CD8-positive, alpha-beta memory T cell (primary cell): ENCODE data around the gene INSIG1. TPM values are rescaled to one million over a fixed set of nuclear protein-coding genes. Genes with fewer than 3 reads are reported as not detected.

Source experiments
- CTCF ChIA-PET: fragments of 350-600 bp; sonication (Branson Sonifier 250); formaldehyde crosslinking; loops from one replicate; lab custom pipeline; 2021; ENCODE audit warnings: antibody characterized with exemption; lab: Charles Lee
- POLR2A ChIA-PET: fragments of 350-600 bp; sonication (Branson Sonifier 250); formaldehyde crosslinking; loops from one replicate; lab custom pipeline; 2021; ENCODE audit warnings: antibody characterized with exemption; lab: Charles Lee
- DNase-seq, 5 donors: peaks; one replicate each; pipeline versions ENCODE4 v3.0.0 to v3.0.0-alpha.2; 2020 to 2022; ENCODE audit warnings: mixed read lengths in 1 of 5
- H3K27ac ChIP-seq: one replicate; pipeline ENCODE4 v1.7.0; 2013; ENCODE audit warnings: low read depth, mild to moderate bottlenecking, low read length, moderate library complexity
- H3K27me3 ChIP-seq: 2 replicates; pipeline ENCODE4 v1.7.0; 2013; ENCODE audit warnings: low read length, mild to moderate bottlenecking; ENCODE audit not compliant: insufficient read depth, poor library complexity, severe bottlenecking
- H3K36me3 ChIP-seq: 2 replicates; pipeline ENCODE4 v1.7.0; 2013; ENCODE audit warnings: mild to moderate bottlenecking, low read length, moderate library complexity; ENCODE audit not compliant: insufficient read depth
- H3K4me1 ChIP-seq: 2 replicates; pipeline ENCODE4 v1.7.0; 2013; ENCODE audit warnings: mild to moderate bottlenecking, low read length, moderate library complexity; ENCODE audit not compliant: insufficient read depth
- H3K4me3 ChIP-seq: 2 replicates; pipeline ENCODE4 v1.7.0; 2013; ENCODE audit warnings: mild to moderate bottlenecking, low read length
- H3K9me3 ChIP-seq: 2 replicates; pipeline ENCODE4 v1.7.0; 2013; ENCODE audit warnings: mild to moderate bottlenecking, low read length
- H3K27ac Mint-ChIP-seq, 8 donors: one replicate each; pipeline ENCODE4 v1.8.0; 2020 to 2021; ENCODE audit warnings: mixed read lengths in 8 of 8, mild to moderate bottlenecking in 6 of 8, inconsistent platforms in 3 of 8, moderate library complexity in 3 of 8
- H3K27me3 Mint-ChIP-seq, 2 donors: one replicate each; pipeline ENCODE4 v1.8.0; 2020 to 2021; ENCODE audit warnings: mixed read lengths in 2 of 2, mild to moderate bottlenecking in 1 of 2, moderate library complexity in 1 of 2
- H3K36me3 Mint-ChIP-seq, 3 donors: one replicate each; pipeline ENCODE4 v1.8.0; 2020 to 2021; ENCODE audit warnings: mixed read lengths in 3 of 3, inconsistent platforms in 1 of 3, mild to moderate bottlenecking in 1 of 3
- H3K4me1 Mint-ChIP-seq, 3 donors: one replicate each; pipeline ENCODE4 v1.8.0; 2020 to 2021; ENCODE audit warnings: mixed read lengths in 3 of 3, inconsistent platforms in 1 of 3, mild to moderate bottlenecking in 1 of 3
- H3K4me3 Mint-ChIP-seq, 7 donors: one replicate each; pipeline ENCODE4 v1.8.0; 2020 to 2021; ENCODE audit warnings: mixed read lengths in 7 of 7, mild to moderate bottlenecking in 6 of 7, moderate library complexity in 4 of 7, inconsistent platforms in 2 of 7
- H3K9me3 Mint-ChIP-seq, 5 donors: one replicate each; pipeline ENCODE4 v1.8.0; 2020 to 2022; ENCODE audit warnings: mixed read lengths in 5 of 5, mild to moderate bottlenecking in 3 of 5, moderate library complexity in 2 of 5, inconsistent platforms in 1 of 5
- polyA plus RNA-seq: library from polyadenylated mRNA; unstranded; fragments of 300-500 nt; fragmentation: Illumina TruSeq; gene quantifications from one replicate; pipeline ENCODE4 v1.2.3, GENCODE V29; 2021
- total RNA-seq, 2 experiments: library from RNA; stranded (reverse); gene quantifications; one replicate each; pipeline ENCODE4 v1.2.3, GENCODE V29; 2021

Gene INSIG1
- total and polyA plus RNA-seq, 3 experiments from 2014 or later = 25.0 to 29.5 (median 27.3) TPM

DNA sequence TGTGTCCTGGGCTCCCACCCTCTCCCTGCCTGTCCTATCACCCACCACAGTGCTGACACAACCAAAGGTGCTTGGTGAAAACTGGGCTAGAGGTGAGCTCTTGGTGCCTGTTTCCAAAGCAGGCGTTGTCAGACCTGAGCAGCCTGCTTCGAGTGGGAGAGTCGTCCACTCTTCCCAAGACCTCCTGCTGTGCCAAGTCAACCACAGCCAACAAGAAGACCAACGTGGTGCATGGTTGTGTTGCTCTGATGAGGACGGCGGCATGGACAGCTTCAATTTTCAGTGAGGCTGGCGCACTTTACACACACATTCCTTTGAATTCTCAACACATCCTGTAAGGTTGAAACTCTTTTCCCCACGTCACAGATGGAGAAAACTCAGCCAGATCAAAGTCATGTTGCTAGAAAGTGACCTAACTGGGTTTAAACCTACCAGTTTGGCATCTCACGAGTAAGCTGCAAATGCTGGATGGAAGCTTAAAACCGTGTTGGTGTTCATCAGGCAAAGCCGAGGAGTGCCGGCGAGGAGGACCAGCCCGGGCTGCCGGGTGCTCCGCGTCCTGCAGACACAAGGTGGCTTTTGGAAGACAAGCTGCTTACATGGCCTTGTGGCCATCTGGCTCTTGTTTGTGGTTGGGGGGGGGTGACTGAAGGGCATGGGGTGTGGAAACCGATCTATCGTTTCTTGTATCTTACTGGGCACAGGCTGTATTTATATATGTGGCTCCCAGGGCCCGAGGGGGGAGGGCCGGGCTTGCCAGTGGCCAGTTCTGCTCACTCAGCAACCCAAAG is 39.3 kb downstream of the INSIG1 start:
- Histone ChIP-seq H3K4me1 (peaks cover 13% of the 10 kb centered on the region), H3K27me3 (peaks cover 12% of the 10 kb centered on the region), H3K27ac (no peak overlapping the region), H3K36me3 (no peaks in the 10 kb centered on the region), H3K9me3 (no peaks in the 10 kb centered on the region), H3K4me3 (no peak overlapping the region)
- peaks cover 3 to 8% of the 10 kb centered on the region in 2 donors for H3K27me3 Mint-ChIP-seq
- CTCF ChIA-PET = interaction anchor here (0.6 to 1.2 kb wide), 3 partner anchors 8 to 409 kb away, joined by 3 to 7 read pairs (median 3); no protein-coding TSS in a partner anchor
- no peak for DNase-seq
- H3K27ac Mint-ChIP-seq = no peak overlapping the region
- no peaks in the 10 kb centered on the region for H3K36me3 Mint-ChIP-seq
- H3K4me1 Mint-ChIP-seq = peaks cover 8 to 22% (median 9%) of the 10 kb centered on the region in 3 donors
- H3K9me3 Mint-ChIP-seq = no peaks in the 10 kb centered on the region
- H3K4me3 Mint-ChIP-seq = peak overlapping the region in 1 of 7 donors; percentile 14
- POLR2A ChIA-PET = no interaction called here

DNA sequence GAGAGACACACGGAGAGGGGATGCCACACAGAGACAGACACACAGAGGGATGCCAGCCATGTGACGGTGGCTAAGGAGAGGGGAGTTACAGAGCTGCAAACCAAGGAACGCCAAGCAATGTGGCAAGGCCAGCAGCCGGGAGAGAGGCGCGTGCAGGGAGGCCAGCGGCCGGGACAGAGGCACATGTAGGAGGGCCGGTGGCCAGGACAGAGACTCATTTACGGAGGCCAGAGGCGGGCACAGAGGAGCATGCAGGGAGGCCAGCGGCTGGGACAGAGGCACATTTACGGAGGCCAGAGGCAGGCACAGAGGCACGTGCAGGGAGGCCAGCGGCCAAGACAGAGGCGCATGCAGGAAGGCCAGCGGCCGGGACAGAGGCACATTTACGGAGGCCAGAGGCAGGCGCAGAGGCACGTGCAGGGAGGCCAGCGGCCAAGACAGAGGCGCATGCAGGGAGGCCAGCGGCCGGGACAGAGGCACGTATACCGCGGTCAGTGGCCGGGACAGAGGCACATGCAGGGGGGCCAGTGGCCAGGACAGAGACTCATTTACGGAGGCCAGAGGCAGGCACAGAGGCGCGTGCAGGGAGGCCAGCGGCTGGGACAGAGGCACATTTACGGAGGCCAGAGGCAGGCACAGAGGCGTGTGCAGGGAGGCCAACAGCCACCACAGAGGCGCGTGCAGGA is 40.4 kb downstream of the INSIG1 start:
- H3K27me3 ChIP-seq = peaks cover 12% of the 10 kb centered on the region
- no peaks in the 10 kb centered on the region for H3K36me3 ChIP-seq
- Mint-ChIP-seq H3K9me3 (no peaks in the 10 kb centered on the region), H3K4me1 (peaks cover 8 to 22% (median 9%) of the 10 kb centered on the region in 3 donors), H3K36me3 (no peaks in the 10 kb centered on the region), H3K4me3 (peak overlapping the region in 5 of 7 donors; percentile 16 to 93 (median 69)), H3K27me3 (peaks cover 3 to 8% of the 10 kb centered on the region in 2 donors), H3K27ac (peak overlapping the region in 1 of 8 donors; percentile 6)
- no peak for DNase-seq
- ChIA-PET CTCF (no interaction called here), POLR2A (no interaction called here)
- H3K9me3 ChIP-seq = no peaks in the 10 kb centered on the region
- no peak overlapping the region for H3K27ac ChIP-seq
- H3K4me3 ChIP-seq = no peak overlapping the region
- peaks cover 13% of the 10 kb centered on the region for H3K4me1 ChIP-seq

DNA sequence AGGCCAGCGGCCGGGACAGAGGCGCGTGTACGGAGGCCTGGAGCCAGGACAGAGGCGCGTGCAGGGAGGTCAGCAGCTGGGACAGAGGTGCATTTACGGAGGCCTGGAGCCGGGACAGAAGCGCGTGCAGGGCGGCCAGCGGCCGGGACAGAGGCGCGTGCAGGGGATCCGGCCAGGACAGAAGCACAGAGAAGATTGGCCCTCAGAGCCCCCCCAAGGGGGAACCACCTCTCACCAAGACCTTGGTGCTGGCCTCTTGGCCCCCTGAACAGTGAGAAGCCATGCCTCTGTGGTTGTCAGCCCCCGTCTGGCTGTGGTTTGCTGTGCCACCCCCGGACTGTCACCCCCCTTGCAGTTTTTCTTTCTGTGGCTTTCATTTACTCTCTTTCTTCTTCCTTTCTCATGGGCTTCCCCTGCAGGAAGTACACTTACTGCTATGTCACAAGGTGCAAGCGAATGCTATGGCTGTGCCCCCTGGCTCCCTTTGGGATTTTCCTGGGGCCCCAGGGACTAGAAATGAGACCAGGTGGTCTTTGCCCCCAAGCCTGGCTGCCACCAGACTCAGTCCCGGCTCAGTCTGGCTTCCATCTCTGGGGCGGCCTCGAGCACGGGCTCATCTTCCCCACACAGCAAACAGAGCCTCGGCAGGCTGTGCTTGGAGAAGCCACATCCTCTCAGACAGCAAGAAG is 41.1 kb downstream of the INSIG1 start:
- Histone ChIP-seq H3K27ac (no peak overlapping the region), H3K27me3 (peaks cover 12% of the 10 kb centered on the region), H3K9me3 (no peaks in the 10 kb centered on the region), H3K4me3 (peak overlapping the region; percentile 49), H3K36me3 (no peaks in the 10 kb centered on the region), H3K4me1 (peaks cover 13% of the 10 kb centered on the region)
- H3K36me3 Mint-ChIP-seq = no peaks in the 10 kb centered on the region
- H3K4me1 Mint-ChIP-seq = peaks cover 8 to 22% (median 9%) of the 10 kb centered on the region in 3 donors
- peak overlapping the region; percentile 37 to 93 (median 69) for H3K4me3 Mint-ChIP-seq
- H3K27ac Mint-ChIP-seq = peak overlapping the region; percentile 7 to 91 (median 46)
- H3K27me3 Mint-ChIP-seq = peaks cover 3 to 8% of the 10 kb centered on the region in 2 donors
- CTCF ChIA-PET = no interaction called here
- H3K9me3 Mint-ChIP-seq = no peaks in the 10 kb centered on the region
- POLR2A ChIA-PET = no interaction called here
- DNase-seq = peak; percentile 9 to 65 (median 48)

DNA sequence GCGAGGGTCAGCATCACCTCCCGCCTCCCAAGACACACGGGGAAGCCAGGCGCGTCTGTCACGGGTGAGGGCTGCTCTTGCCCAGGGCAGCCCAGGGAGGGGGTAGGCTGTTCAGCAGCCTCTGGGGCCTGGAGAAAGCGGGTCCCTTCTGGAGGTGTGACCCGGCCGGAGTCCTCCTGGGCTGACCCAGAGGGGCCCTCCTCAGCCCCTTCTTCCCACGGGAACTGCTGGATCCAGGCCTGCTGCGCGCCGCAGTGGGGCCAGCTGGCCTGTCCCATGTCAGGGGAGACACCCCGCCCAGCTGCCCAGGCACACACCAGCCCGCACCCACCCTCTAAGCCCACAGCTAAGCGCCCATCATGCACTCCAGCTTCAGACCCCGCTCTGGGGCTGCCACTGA is 41.8 kb downstream of the INSIG1 start:
- H3K9me3 Mint-ChIP-seq = no peaks in the 10 kb centered on the region
- H3K27me3 Mint-ChIP-seq = peaks cover 3 to 8% of the 10 kb centered on the region in 2 donors
- no peaks in the 10 kb centered on the region for H3K9me3 ChIP-seq
- H3K27ac ChIP-seq = no peak overlapping the region
- peak overlapping the region; percentile 49 for H3K4me3 ChIP-seq
- H3K36me3 ChIP-seq = no peaks in the 10 kb centered on the region
- peaks cover 12% of the 10 kb centered on the region for H3K27me3 ChIP-seq
- POLR2A ChIA-PET = no interaction called here
- H3K4me1 ChIP-seq = peaks cover 13% of the 10 kb centered on the region
- DNase-seq = no peak
- peak overlapping the region in 6 of 7 donors; percentile 37 to 93 (median 72) for H3K4me3 Mint-ChIP-seq
- H3K27ac Mint-ChIP-seq = peak overlapping the region in 2 of 8 donors; percentile 7 to 91
- H3K4me1 Mint-ChIP-seq = peaks cover 8 to 22% (median 9%) of the 10 kb centered on the region in 3 donors
- H3K36me3 Mint-ChIP-seq = no peaks in the 10 kb centered on the region
- CTCF ChIA-PET = interaction anchor here (1.0 kb wide), 1 partner anchor 412 kb away, joined by 3 read pairs; no protein-coding TSS in a partner anchor

DNA sequence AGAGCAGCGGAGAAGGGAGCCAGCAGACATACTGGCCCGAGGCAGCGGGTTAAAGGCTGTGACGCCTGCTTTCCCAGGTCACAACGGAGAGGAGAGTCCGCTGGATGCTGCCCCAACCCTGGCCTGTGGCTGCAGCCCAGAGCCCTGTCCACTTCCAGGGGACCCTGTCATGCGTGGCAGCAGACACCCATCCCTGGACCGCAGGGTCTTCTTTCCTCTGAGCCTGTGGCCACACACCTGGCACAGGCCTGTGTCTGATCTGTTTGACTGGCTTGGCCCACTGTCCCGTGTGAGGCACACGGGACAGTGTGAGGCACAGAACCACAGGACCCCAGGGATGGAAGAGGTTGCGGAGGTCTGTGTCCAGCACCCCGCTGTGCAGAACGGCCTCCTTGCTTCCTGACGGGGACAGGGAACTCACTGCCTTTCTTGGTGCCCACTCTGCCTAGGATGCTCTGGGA is 42.4 kb downstream of the INSIG1 start:
- Histone ChIP-seq H3K9me3 (no peaks in the 10 kb centered on the region), H3K36me3 (no peaks in the 10 kb centered on the region), H3K4me3 (no peak overlapping the region), H3K27ac (no peak overlapping the region), H3K27me3 (peaks cover 7% of the 10 kb centered on the region), H3K4me1 (peaks cover 16% of the 10 kb centered on the region)
- Mint-ChIP-seq H3K27me3 (peaks cover 5 to 10% of the 10 kb centered on the region in 2 donors), H3K4me3 (no peak overlapping the region), H3K27ac (no peak overlapping the region), H3K9me3 (no peaks in the 10 kb centered on the region), H3K36me3 (no peaks in the 10 kb centered on the region), H3K4me1 (peaks cover 11 to 25% (median 11%) of the 10 kb centered on the region in 3 donors)
- ChIA-PET CTCF (interaction anchor here (1.0 kb wide), 1 partner anchor 413 kb away, joined by 3 read pairs; no protein-coding TSS in a partner anchor), POLR2A (no interaction called here)
- no peak for DNase-seq

DNA sequence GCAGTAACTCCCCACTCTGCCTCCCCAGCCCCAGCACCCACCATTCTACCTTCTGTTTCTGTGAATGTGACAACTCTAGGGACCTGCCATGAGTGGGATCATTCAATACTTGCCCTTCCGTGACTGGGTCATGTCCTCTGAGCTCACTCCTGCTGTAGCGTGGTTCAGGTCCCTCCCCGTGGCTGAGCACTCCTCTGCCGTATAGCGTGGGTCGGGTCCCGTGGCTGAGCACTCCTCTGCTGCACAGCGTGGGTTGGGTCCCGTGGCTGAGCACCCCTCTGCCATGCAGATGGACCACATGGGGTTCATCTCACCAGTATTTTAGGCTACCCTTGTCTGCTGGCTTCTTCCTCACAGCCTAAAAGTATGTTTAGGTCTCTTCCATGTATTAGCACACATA is 43.0 kb downstream of the INSIG1 start:
- CTCF ChIA-PET = no interaction called here
- Histone ChIP-seq H3K4me1 (peaks cover 18% of the 10 kb centered on the region), H3K9me3 (no peaks in the 10 kb centered on the region), H3K36me3 (no peaks in the 10 kb centered on the region), H3K27ac (no peak overlapping the region), H3K4me3 (no peak overlapping the region), H3K27me3 (peaks cover 11% of the 10 kb centered on the region)
- no peaks in the 10 kb centered on the region for H3K9me3 Mint-ChIP-seq
- DNase-seq = no peak
- peaks cover 14 to 27% (median 14%) of the 10 kb centered on the region in 3 donors for H3K4me1 Mint-ChIP-seq
- H3K27me3 Mint-ChIP-seq = peaks cover 8 to 10% of the 10 kb centered on the region in 2 donors
- POLR2A ChIA-PET = no interaction called here
- peak overlapping the region in 2 of 8 donors; percentile 37 to 54 for H3K27ac Mint-ChIP-seq
- peak overlapping the region in 2 of 7 donors; percentile 20 to 54 for H3K4me3 Mint-ChIP-seq
- H3K36me3 Mint-ChIP-seq = no peaks in the 10 kb centered on the region

DNA sequence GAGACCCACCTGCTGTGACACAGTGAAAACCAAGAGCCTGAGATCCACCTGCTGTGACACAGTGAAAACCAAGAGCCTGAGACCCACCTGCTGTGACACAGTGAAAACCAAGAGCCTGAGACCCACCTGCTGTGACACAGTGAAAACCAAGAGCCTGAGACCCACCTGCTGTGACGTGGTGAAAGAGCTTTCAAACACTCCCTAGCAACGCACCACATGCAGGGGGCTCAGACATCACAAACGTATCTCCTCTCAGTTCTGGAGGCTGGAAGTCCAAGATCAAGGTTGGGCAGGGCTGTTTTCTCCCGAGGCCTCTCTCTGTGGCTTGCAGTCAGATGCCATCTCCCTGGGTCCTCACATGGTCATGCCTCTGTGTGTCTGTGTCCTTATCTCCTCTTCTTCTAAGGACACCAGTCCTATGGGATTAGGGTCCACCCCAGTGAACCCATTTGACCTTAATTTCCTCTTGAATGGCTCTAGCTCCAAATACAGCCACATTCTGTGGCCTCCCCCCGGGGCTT is 43.8 kb downstream of the INSIG1 start:
- ChIA-PET POLR2A (no interaction called here), CTCF (interaction anchor here (1.5 to 2.8 kb wide), 2 partner anchors 151 to 414 kb away, joined by 6 to 18 read pairs; no protein-coding TSS in a partner anchor)
- H3K4me3 Mint-ChIP-seq = peak overlapping the region in 1 of 7 donors; percentile 34
- H3K36me3 Mint-ChIP-seq = no peaks in the 10 kb centered on the region
- H3K4me1 Mint-ChIP-seq = peaks cover 14 to 27% (median 14%) of the 10 kb centered on the region in 3 donors
- peak overlapping the region in 1 of 8 donors; percentile 57 for H3K27ac Mint-ChIP-seq
- Histone ChIP-seq H3K4me3 (no peak overlapping the region), H3K9me3 (no peaks in the 10 kb centered on the region), H3K4me1 (peaks cover 18% of the 10 kb centered on the region), H3K36me3 (no peaks in the 10 kb centered on the region), H3K27me3 (peaks cover 11% of the 10 kb centered on the region), H3K27ac (no peak overlapping the region)
- no peaks in the 10 kb centered on the region for H3K9me3 Mint-ChIP-seq
- no peak for DNase-seq
- H3K27me3 Mint-ChIP-seq = peaks cover 8 to 10% of the 10 kb centered on the region in 2 donors
